HG03159 (cell line): ENCODE data around the gene PLEKHH3.

Experiments
- ATAC-seq: cut with Tn5 transposase; IDR thresholded peaks from one replicate; pipeline ENCODE4 v1.9.1; 2021; ENCODE audit warnings: mild to moderate bottlenecking, moderate library complexity; ENCODE audit not compliant: unreplicated experiment

Gene PLEKHH3

GRCh38 chr17:42686520-42687128, 9.8 kb upstream of the PLEKHH3 start:
- ATAC-seq: no peak

- ATAC-seq: no peak
These were observed 9.0 kb upstream of the PLEKHH3 start for GRCh38 chr17:42685831-42686230.

- no peak for ATAC-seq
These were observed 8.2 kb upstream of the PLEKHH3 start for GRCh38 chr17:42684929-42685556.

- ATAC-seq: no peak
These were observed 6.7 kb upstream of the PLEKHH3 start for GRCh38 chr17:42683407-42684034.

- no peak for ATAC-seq
These were observed 6.1 kb upstream of the PLEKHH3 start for GRCh38 chr17:42682722-42683403.

GRCh38 chr17:42681976-42682721, 5.4 kb upstream of the PLEKHH3 start, which contains the start of gene CNTNAP1:
Gene CNTNAP1 (plus strand): TSS chr17:42682531. CDS start chr17:42682830, 299 bp downstream.
- no peak for ATAC-seq

GRCh38 chr17:42680331-42680808, 3.6 kb upstream of the PLEKHH3 start:
- ATAC-seq: no peak

- no peak for ATAC-seq
These were observed 2.9 kb upstream of the PLEKHH3 start for GRCh38 chr17:42679492-42680330.

GRCh38 chr17:42678951-42679491, 2.2 kb upstream of the PLEKHH3 start:
- ATAC-seq: no peak

- peak; percentile 25 for ATAC-seq
These were observed 1.4 kb upstream of the PLEKHH3 start for GRCh38 chr17:42677921-42678781.

GRCh38 chr17:42677012-42677857, 441 bp upstream of the PLEKHH3 start:
- ATAC-seq: peak; percentile 60

- no peak for ATAC-seq
These were observed 800 bp downstream of the PLEKHH3 start for GRCh38 chr17:42675965-42676423.

- ATAC-seq: no peak
These were observed 1.3 kb downstream of the PLEKHH3 start for GRCh38 chr17:42675348-42675964.

- no peak for ATAC-seq
These were observed 1.9 kb downstream of the PLEKHH3 start for GRCh38 chr17:42674755-42675347.

GRCh38 chr17:42673885-42674754, 2.7 kb downstream of the PLEKHH3 start:
- no peak for ATAC-seq
